SK-N-SH treated with all-trans-retinoic acid at 6 μM for 48 hours (cell line): Measurements from ENCODE around the gene TARBP1.

Source experiments
- CREB5 ChIP-seq: fragments of 250-450 bp; sonication (Bioruptor Pico); IDR thresholded peaks from 2 replicates; pipeline ENCODE4 v1.5.1; 2020; ENCODE audit warnings: low read depth, mild to moderate bottlenecking, moderate library complexity
- OSR1 ChIP-seq: fragments of 250-450 bp; sonication (Bioruptor Pico); IDR thresholded peaks from 2 replicates; pipeline ENCODE4 v1.8.0; 2022; ENCODE audit warnings: moderate library complexity, mild to moderate bottlenecking, inconsistent platforms
- PATZ1 ChIP-seq: fragments of 250-450 bp; sonication (Bioruptor Pico); IDR thresholded peaks from 2 replicates; pipeline ENCODE4 v1.8.0; 2020; ENCODE audit warnings: mild to moderate bottlenecking, moderate library complexity, borderline replicate concordance
- RARB ChIP-seq: fragments of 250-450 bp; sonication (Bioruptor Pico); IDR thresholded peaks from 2 replicates; pipeline ENCODE4 v1.8.0; 2021; ENCODE audit warnings: mild to moderate bottlenecking, moderate library complexity
- ZNF565 ChIP-seq: fragments of 450-650 bp; formaldehyde crosslinking; conservative IDR thresholded peaks from 2 replicates; pipeline ENCODE4 v1.5.0; 2020; ENCODE audit warnings: low read depth, mild to moderate bottlenecking, moderate library complexity

- TF ChIP-seq RARB (CRISPR knock-in tag) (no peak), ZNF565 (no peak), OSR1 (CRISPR knock-in tag) (no peak), PATZ1 (CRISPR knock-in tag) (no peak), CREB5 (CRISPR knock-in tag) (no peak)
Observed at GRCh38 chr1:234375672-234376071, 103.3 kb downstream of the TARBP1 start.
